SK-N-SH (cell line): ENCODE results near the gene SMARCA4. TPM values are rescaled to one million over a fixed set of nuclear protein-coding genes. Genes with fewer than 3 reads are reported as not detected.

ENCODE experiments used
- CTCF ChIA-PET: fragments of 300-600, 350-600 bp; formaldehyde crosslinking; extraction: SDS; loops from one replicate; lab custom pipeline; 2021; lab: Yijun Ruan, JAX
- POLR2A ChIA-PET: fragments of 350-600 bp; sonication (Branson Sonifier 250); formaldehyde crosslinking; extraction: SDS; loops from one replicate; lab custom pipeline; 2020; ENCODE audit warnings: antibody characterized with exemption, inconsistent platforms; lab: Yijun Ruan, JAX
- DNase-seq: peaks from one replicate; pipeline ENCODE4 v3.0.0; 2012
- H2AFZ ChIP-seq: fragments of 200-600 bp; sonication (generic); 2 replicates; pipeline ENCODE4 v1.8.1; 2016; ENCODE audit warnings: antibody characterized with exemption, mild to moderate bottlenecking, low read depth
- H3F3A ChIP-seq: fragments of 200-600 bp; sonication (generic); replicated peaks from 2 replicates; pipeline ENCODE3; 2016; ENCODE audit warnings: antibody characterized with exemption, mild to moderate bottlenecking; ENCODE audit not compliant: insufficient read depth
- H3K27ac ChIP-seq, 2 experiments: fragments of 200-500 bp in 1 of 2; fragments of 200-600 bp in 1 of 2; sonication (Bioruptor generic) in 1 of 2; sonication (generic), shearing (Covaris generic) in 1 of 2; 2 replicates each; pipeline versions ENCODE4 v1.5.1 to v1.6.1; 2014 to 2016; ENCODE audit warnings: low read depth in 2 of 2, inconsistent platforms in 1 of 2, low read length in 1 of 2, mild to moderate bottlenecking in 1 of 2, mixed read lengths in 1 of 2
- H3K27me3 ChIP-seq: fragments of 200-600 bp; sonication (generic), shearing (Covaris generic); 2 replicates; pipeline ENCODE4 v1.6.1; 2016; ENCODE audit warnings: mixed run types; ENCODE audit not compliant: insufficient read depth
- H3K36me3 ChIP-seq, 2 experiments: fragments of 200-500 bp in 1 of 2; fragments of 200-600 bp in 1 of 2; sonication (Bioruptor generic) in 1 of 2; sonication (generic) in 1 of 2; replicated peaks in 1 of 2; 2 replicates each; pipeline versions ENCODE3 to v1.5.1; 2014 to 2016; ENCODE audit warnings: low read length in 1 of 2, mild to moderate bottlenecking in 1 of 2; ENCODE audit not compliant: insufficient read depth in 2 of 2, control insufficient read depth in 1 of 2
- H3K4me1 ChIP-seq, 2 experiments: fragments of 200-500 bp in 1 of 2; fragments of 200-600 bp in 1 of 2; sonication (Bioruptor generic) in 1 of 2; sonication (generic), shearing (Covaris generic) in 1 of 2; 2 replicates each; pipeline versions ENCODE4 v1.5.1 to v1.6.1; 2014 to 2016; ENCODE audit warnings: low read depth in 1 of 2, low read length in 1 of 2, mixed run types in 1 of 2; ENCODE audit not compliant: insufficient read depth in 2 of 2, control insufficient read depth in 1 of 2
- H3K4me2 ChIP-seq: fragments of 200-600 bp; sonication (generic), shearing (Covaris generic); 2 replicates; pipeline ENCODE4 v1.6.1; 2017; ENCODE audit warnings: mixed run types
- H3K4me3 ChIP-seq, 2 experiments: fragments of 200-500 bp in 1 of 2; fragments of 200-600 bp in 1 of 2; sonication (Bioruptor generic) in 1 of 2; sonication (generic), shearing (Covaris generic) in 1 of 2; 2 replicates each; pipeline versions ENCODE4 v1.5.1 to v1.8.1; 2014 to 2016; ENCODE audit warnings: low read depth in 2 of 2, inconsistent platforms in 1 of 2, low read length in 1 of 2, mild to moderate bottlenecking in 1 of 2, mixed read lengths in 1 of 2, moderate library complexity in 1 of 2
- H3K79me2 ChIP-seq: fragments of 200-600 bp; sonication (generic); 2 replicates; pipeline ENCODE4 v1.8.1; 2017; ENCODE audit warnings: mild to moderate bottlenecking; ENCODE audit not compliant: insufficient read depth
- H3K9ac ChIP-seq: fragments of 200-600 bp; sonication (generic); 2 replicates; pipeline ENCODE4 v1.6.1; 2017; ENCODE audit warnings: mixed run types
- H3K9me2 ChIP-seq: fragments of 200-600 bp; sonication (generic); 2 replicates; pipeline ENCODE4 v1.6.1; 2017; ENCODE audit warnings: mixed run types
- H3K9me3 ChIP-seq: fragments of 200-600 bp; sonication (generic); 2 replicates; pipeline ENCODE4 v1.6.1; 2017; ENCODE audit warnings: mixed run types, mild to moderate bottlenecking, moderate library complexity
- H4K20me1 ChIP-seq: fragments of 200-600 bp; sonication (generic); 2 replicates; pipeline ENCODE4 v1.6.1; 2017; ENCODE audit warnings: mild to moderate bottlenecking, mixed run types; ENCODE audit not compliant: insufficient read depth
- EP300 ChIP-seq, 2 experiments: IDR thresholded peaks; 2 replicates each; pipeline versions ENCODE4 v1.4.0 to v1.6.1; 2012; ENCODE audit warnings: borderline replicate concordance in 1 of 2, low read depth in 1 of 2, low read length in 1 of 2
- EZH2phosphoT487 ChIP-seq: fragments of 200-600 bp; sonication (generic); IDR thresholded peaks from 2 replicates; pipeline ENCODE4 v1.6.1; 2017; ENCODE audit warnings: low read depth, mixed run types, mild to moderate bottlenecking, antibody characterized with exemption, moderate library complexity, borderline replicate concordance
- FOSL2 ChIP-seq: IDR thresholded peaks from 2 replicates; pipeline ENCODE4 v1.4.0; 2012; ENCODE audit warnings: low read depth, mild to moderate bottlenecking, moderate library complexity, borderline replicate concordance
- FOXM1 ChIP-seq: IDR thresholded peaks from 2 replicates; pipeline ENCODE4 v1.4.0; 2012; ENCODE audit warnings: low read depth, mild to moderate bottlenecking
- GABPA ChIP-seq: IDR thresholded peaks from 2 replicates; pipeline ENCODE4 v1.4.0; 2012; ENCODE audit warnings: low read depth, mild to moderate bottlenecking
- MAX ChIP-seq: IDR thresholded peaks from 2 replicates; pipeline ENCODE4 v1.4.0; 2012; ENCODE audit warnings: low read depth
- MXI1 ChIP-seq: IDR thresholded peaks from 2 replicates; pipeline ENCODE4 v1.6.1; 2012; ENCODE audit warnings: mild to moderate bottlenecking, low read depth, low read length, improper control_type of control experiment
- NFIC ChIP-seq: IDR thresholded peaks from 2 replicates; pipeline ENCODE4 v1.4.0; 2012; ENCODE audit warnings: borderline replicate concordance
- NRF1 ChIP-seq: IDR thresholded peaks from 2 replicates; pipeline ENCODE4 v1.6.1; 2012; ENCODE audit warnings: low read depth, mild to moderate bottlenecking, low read length
- POLR2AphosphoS5 ChIP-seq: IDR thresholded peaks from 2 replicates; pipeline ENCODE4 v1.6.1; 2012; ENCODE audit warnings: low read depth, low read length
- RAD21 ChIP-seq: IDR thresholded peaks from 2 replicates; pipeline ENCODE4 v1.6.1; 2012; ENCODE audit warnings: mild to moderate bottlenecking, low read length
- RCOR1 ChIP-seq: fragments of 150-350 bp; IDR thresholded peaks from 2 replicates; pipeline ENCODE4 v1.6.1; 2017; ENCODE audit warnings: antibody characterized with exemption, low read length
- SIN3A ChIP-seq: IDR thresholded peaks from 2 replicates; pipeline ENCODE4 v1.6.1; 2012; ENCODE audit warnings: low read depth, mild to moderate bottlenecking, low read length, moderate library complexity, borderline replicate concordance
- TCF12 ChIP-seq: IDR thresholded peaks from 2 replicates; pipeline ENCODE4 v1.4.0; 2012
- TEAD4 ChIP-seq: IDR thresholded peaks from 2 replicates; pipeline ENCODE4 v1.4.0; 2012; ENCODE audit warnings: mild to moderate bottlenecking, borderline replicate concordance; ENCODE audit not compliant: insufficient read depth
- USF1 ChIP-seq: IDR thresholded peaks from 2 replicates; pipeline ENCODE4 v1.4.0; 2012; ENCODE audit warnings: low read depth, borderline replicate concordance
- USF2 ChIP-seq: fragments of 150-350 bp; IDR thresholded peaks from 2 replicates; pipeline ENCODE4 v1.6.1; 2017; ENCODE audit warnings: antibody characterized with exemption, low read length, low read depth, borderline replicate concordance
- YY1 ChIP-seq: IDR thresholded peaks from 2 replicates; pipeline ENCODE4 v1.4.0; 2012; ENCODE audit warnings: low read depth, mild to moderate bottlenecking
- WGBS: methylation state at CpG from one replicate; pipeline ENCODE4 v1.1.6; 2017; ENCODE audit warnings: low lambda C conversion rate; 5-methylcytosine and 5-hydroxymethylcytosine counted together
- polyA plus RNA-seq, 3 experiments: library from polyadenylated mRNA; depleted of rRNA; stranded (reverse); fragments of >200 nt; gene quantifications; 2 replicates each; pipeline ENCODE4 v1.2.3, GENCODE V29; 2012

SMARCA4 gene
- polyA plus RNA-seq, 1 of the 3 experiments (the other 2 are of a cell fraction): 90.7 TPM

- no peak for TF ChIP-seq RCOR1
Measured at GRCh38 chr19:11092181-11092538, 131.3 kb downstream of the SMARCA4 start (continued).

- Histone ChIP-seq H3F3A (peaks cover 53% of the 10 kb centered on the region), H3K27ac (no peak overlapping the region), H3K79me2 (peaks cover 90% of the 10 kb centered on the region), H3K27me3 (no peaks in the 10 kb centered on the region), H3K4me2 (no peak overlapping the region), H4K20me1 (no peaks in the 10 kb centered on the region; the same call in 1 of the 2 replicates), H3K9ac (no peak overlapping the region), H2AFZ (no peak overlapping the region), H3K36me3 (peaks cover 0 to 12% of the 10 kb centered on the region in 2 experiments), H3K4me1 (peaks cover 4 to 30% of the 10 kb centered on the region in 2 experiments), H3K4me3 (no peak overlapping the region), H3K9me2 (no peaks in the 10 kb centered on the region), H3K9me3 (no peaks in the 10 kb centered on the region; the same call in 1 of the 2 replicates)
- no peak for DNase-seq
- WGBS: 95% methylated on average over 14 of the region's 15 CpGs
- ChIA-PET POLR2A (no interaction called here), CTCF (interaction anchor here (0.8 to 7.6 kb wide), 3 partner anchors 32 to 110 kb away, joined by 3 to 47 read pairs (median 4); no protein-coding TSS in a partner anchor)
- TF ChIP-seq RAD21 (no peak), GABPA (no peak), EP300 (IDR thresholded peaks at IDR 0.05; ENCODE audit: borderline replicate concordance in 1 of 2, low read depth in 1 of 2, low read length in 1 of 2) (no peak), USF1 (no peak), NFIC (no peak), SIN3A (no peak), FOSL2 (no peak), MXI1 (no peak)
Measured at GRCh38 chr19:11093689-11094238, 132.9 kb downstream of the SMARCA4 start.

GRCh38 chr19:11094520-11094894, 133.7 kb downstream of the SMARCA4 start:
- POLR2A ChIA-PET: no interaction called here
- H3K4me2 ChIP-seq: peak overlapping the region; percentile 58
- peaks cover 4 to 28% of the 10 kb centered on the region in 2 experiments; a peak in 3 of 4 replicates for H3K4me1 ChIP-seq

More at GRCh38 chr19:11094520-11094894, 133.7 kb downstream of the SMARCA4 start:
- CTCF ChIA-PET: interaction anchor here (0.6 to 1.3 kb wide), 4 partner anchors 9 to 109 kb away, joined by 3 to 7 read pairs (median 4); no protein-coding TSS in a partner anchor
- H3K27ac ChIP-seq: peak overlapping the region in 1 of 2 experiments; percentile 78; a peak in 2 of 4 replicates
- no peaks in the 10 kb centered on the region for H3K27me3 ChIP-seq
- H2AFZ ChIP-seq: no peak overlapping the region
- H3K79me2 ChIP-seq: peaks cover 95% of the 10 kb centered on the region
- WGBS: 96% methylated on average over 3 of the region's 4 CpGs
- H4K20me1 ChIP-seq: no peaks in the 10 kb centered on the region; the same call in 1 of the 2 replicates
- H3K9me2 ChIP-seq: no peaks in the 10 kb centered on the region
- H3K9me3 ChIP-seq: no peaks in the 10 kb centered on the region; the same call in 1 of the 2 replicates
- DNase-seq: no peak
- H3K4me3 ChIP-seq: 0 out of 4 replicates have a peak overlapping the region, but pooled peaks of 1 of the 2 experiments have one; percentile 7
- peaks cover 0 to 19% of the 10 kb centered on the region in 2 experiments for H3K36me3 ChIP-seq
- H3K9ac ChIP-seq: peak overlapping the region; percentile 41; the same call in 1 of the 2 replicates
- H3F3A ChIP-seq: peaks cover 49% of the 10 kb centered on the region
- TF ChIP-seq EZH2phosphoT487 (no peak), TEAD4 (no peak), NRF1 (no peak), FOXM1 (no peak), USF2 (no peak), TCF12 (no peak), YY1 (no peak), MXI1 (no peak), MAX (no peak), POLR2AphosphoS5 (no peak)
